Bronchial epithelial cell (primary cell): ENCODE results near the gene RIT2. TPM values are rescaled to one million over a fixed set of nuclear protein-coding genes. Genes with fewer than 3 reads are reported as not detected.

Experiments
- DNase-seq: peaks from one replicate; pipeline ENCODE4 v3.0.0-alpha.2; 2010; ENCODE audit warnings: low read depth
- FAIRE-seq: peaks from 2 replicates; lab custom pipeline; 2011; peaks lifted over from hg19 to GRCh38; lab: Jason Lieb, UNC
- H3K27me3 ChIP-seq: 2 replicates; pipeline ENCODE4 v1.5.1; 2011; ENCODE audit warnings: low read length; ENCODE audit not compliant: control insufficient read depth, insufficient read depth
- H3K36me3 ChIP-seq: 2 replicates; pipeline ENCODE4 v1.5.1; 2011; ENCODE audit warnings: low read length; ENCODE audit not compliant: control insufficient read depth, insufficient read depth
- H3K4me3 ChIP-seq: 2 replicates; pipeline ENCODE4 v1.5.1; 2011; ENCODE audit warnings: mild to moderate bottlenecking, low read depth, low read length, control low read depth
- total RNA-seq: library from RNA; depleted of rRNA; stranded (reverse); fragments of >200 nt; gene quantifications from 2 replicates; pipeline ENCODE4 v1.2.1, GENCODE V29; 2014
- TF ChIP-seq, protein P1 (sequence below): IDR thresholded peaks from 2 replicates; pipeline ENCODE4 v1.5.1; 2011; ENCODE audit warnings: mild to moderate bottlenecking, moderate library complexity, low read length, control low read depth, inconsistent platforms; ENCODE audit not compliant: insufficient read depth, severe bottlenecking

The RIT2 gene
- total RNA-seq, 1 donor from 2014 or later: not detected

- Histone ChIP-seq H3K36me3 (no peaks in the 10 kb centered on the region), H3K4me3 (no peak overlapping the region)
- TF ChIP-seq, protein P1, sequence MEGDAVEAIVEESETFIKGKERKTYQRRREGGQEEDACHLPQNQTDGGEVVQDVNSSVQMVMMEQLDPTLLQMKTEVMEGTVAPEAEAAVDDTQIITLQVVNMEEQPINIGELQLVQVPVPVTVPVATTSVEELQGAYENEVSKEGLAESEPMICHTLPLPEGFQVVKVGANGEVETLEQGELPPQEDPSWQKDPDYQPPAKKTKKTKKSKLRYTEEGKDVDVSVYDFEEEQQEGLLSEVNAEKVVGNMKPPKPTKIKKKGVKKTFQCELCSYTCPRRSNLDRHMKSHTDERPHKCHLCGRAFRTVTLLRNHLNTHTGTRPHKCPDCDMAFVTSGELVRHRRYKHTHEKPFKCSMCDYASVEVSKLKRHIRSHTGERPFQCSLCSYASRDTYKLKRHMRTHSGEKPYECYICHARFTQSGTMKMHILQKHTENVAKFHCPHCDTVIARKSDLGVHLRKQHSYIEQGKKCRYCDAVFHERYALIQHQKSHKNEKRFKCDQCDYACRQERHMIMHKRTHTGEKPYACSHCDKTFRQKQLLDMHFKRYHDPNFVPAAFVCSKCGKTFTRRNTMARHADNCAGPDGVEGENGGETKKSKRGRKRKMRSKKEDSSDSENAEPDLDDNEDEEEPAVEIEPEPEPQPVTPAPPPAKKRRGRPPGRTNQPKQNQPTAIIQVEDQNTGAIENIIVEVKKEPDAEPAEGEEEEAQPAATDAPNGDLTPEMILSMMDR: no peak
Observed at GRCh38 chr18:42861271-42861670, 254.2 kb downstream of the RIT2 start.

GRCh38 chr18:42860548-42860947 lies 254.9 kb downstream of the RIT2 start:
- TF ChIP-seq, protein P1: no peak
- Histone ChIP-seq H3K36me3 (no peaks in the 10 kb centered on the region), H3K27me3 (no peaks in the 10 kb centered on the region), H3K4me3 (no peak overlapping the region)
- DNase-seq: no peak
- FAIRE-seq: no peak

More at GRCh38 chr18:42861271-42861670, 254.2 kb downstream of the RIT2 start:
- no peaks in the 10 kb centered on the region for H3K27me3 ChIP-seq
- DNase-seq: no peak
- FAIRE-seq: no peak

DNA sequence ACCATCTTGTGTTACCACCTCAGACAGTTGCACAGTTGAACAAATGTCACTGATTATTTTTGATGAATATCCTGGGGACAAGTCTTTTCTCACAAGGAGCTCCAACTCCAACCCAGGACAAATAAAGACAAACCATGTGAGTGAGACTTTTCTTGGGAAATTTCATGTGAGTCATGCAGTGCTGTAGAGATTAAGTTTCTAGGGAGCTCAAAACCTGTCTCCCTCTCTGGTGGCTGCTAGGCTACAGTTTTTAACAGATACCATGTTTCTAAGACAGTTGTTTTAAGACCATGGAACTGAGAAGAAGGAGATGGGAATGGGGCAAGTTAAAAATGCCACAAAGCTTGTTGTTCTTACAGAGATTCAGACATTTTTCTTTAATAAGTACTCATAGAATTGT lies 255.5 kb downstream of the RIT2 start:
- peak; percentile 12 for DNase-seq
- TF ChIP-seq, protein P1: no peak
- H3K27me3 ChIP-seq: no peaks in the 10 kb centered on the region
- FAIRE-seq: no peak
- H3K36me3 ChIP-seq: no peaks in the 10 kb centered on the region
- H3K4me3 ChIP-seq: no peak overlapping the region

DNA sequence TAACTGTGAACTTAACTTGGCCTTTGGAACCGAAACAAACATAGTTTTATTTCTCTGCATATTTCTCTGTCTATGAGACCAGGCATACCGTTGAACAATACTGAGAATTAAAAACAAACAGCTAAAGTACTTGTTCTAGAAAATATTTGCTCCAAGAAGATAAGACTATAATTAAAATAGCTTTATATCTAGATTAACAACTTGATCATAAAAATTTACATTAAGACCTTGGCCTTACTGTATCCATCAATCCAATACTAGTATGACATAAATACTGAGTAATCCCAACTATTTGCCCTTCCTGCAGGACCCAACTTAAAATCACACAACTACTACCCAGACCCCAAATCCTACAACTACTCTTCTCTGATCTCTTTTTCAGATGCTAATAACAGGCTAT lies 260.9 kb downstream of the RIT2 start:
- no peak for FAIRE-seq
- H3K4me3 ChIP-seq: no peak overlapping the region
- H3K27me3 ChIP-seq: no peaks in the 10 kb centered on the region
- TF ChIP-seq, protein P1: no peak
- H3K36me3 ChIP-seq: no peaks in the 10 kb centered on the region
- no peak for DNase-seq

DNA sequence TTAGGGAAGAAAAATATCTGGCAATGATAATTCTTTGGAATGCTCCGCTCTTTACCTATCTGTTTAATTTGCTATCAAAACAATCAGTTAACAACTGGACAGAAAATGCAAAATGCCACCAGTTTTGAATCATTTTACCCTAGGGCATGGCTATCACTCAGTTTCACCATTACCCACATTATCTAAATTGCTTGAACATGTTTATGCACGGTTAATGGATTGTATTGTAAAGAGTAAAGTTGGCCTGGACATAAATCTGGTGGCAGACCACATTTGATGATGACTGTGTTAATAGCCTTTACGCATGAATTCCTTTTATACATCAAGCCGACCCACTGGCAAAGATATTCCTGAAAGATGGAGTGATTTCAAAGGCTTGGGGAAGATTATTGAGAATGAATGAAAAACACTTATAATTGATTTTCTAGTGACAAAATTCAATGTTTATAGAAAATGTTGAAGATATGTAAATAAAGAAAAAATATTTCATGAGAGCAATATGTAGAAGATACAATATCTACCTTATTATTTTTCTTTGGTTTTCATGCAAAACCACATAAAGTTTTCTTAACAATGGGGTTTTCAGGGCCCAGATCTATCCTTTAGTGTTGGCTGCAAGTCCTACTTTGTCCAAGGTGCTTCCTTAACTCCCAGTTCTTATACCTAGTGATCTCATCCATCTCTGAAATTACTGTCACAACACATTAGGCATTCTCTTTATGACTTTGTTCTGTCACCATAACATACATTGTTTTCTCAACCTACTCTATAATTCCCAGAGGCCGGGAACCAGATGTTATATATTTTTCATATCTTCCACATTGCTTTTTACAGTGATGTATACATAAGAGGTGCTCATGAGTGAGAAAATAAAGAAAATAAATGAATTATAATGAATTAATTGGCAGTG lies 265.1 kb downstream of the RIT2 start:
- FAIRE-seq (no peak), DNase-seq (no peak)
- Histone ChIP-seq H3K4me3 (no peak overlapping the region), H3K36me3 (no peaks in the 10 kb centered on the region), H3K27me3 (no peaks in the 10 kb centered on the region)
- TF ChIP-seq, protein P1: no peak
